Endothelial cell of umbilical vein (primary cell): ENCODE measurements around the gene NEIL3. TPM values are rescaled to one million over a fixed set of nuclear protein-coding genes. Genes with fewer than 3 reads are reported as not detected.

Experiments used
- BruUV-seq: library from RNA; stranded (reverse); fragments of 400-500 nt; replicated peaks from 2 replicates; lab custom pipeline; 2021; lab: Mats Ljungman, UMichigan
- CTCF ChIA-PET: fragments of 300-600, 350-600 bp; sonication (Branson Sonifier 250); formaldehyde crosslinking; loops from one replicate; lab custom pipeline; 2021; ENCODE audit warnings: antibody characterized with exemption, inconsistent platforms; lab: Charles Lee
- POLR2A ChIA-PET: fragments of 300-600, 350-600 bp; sonication (Branson Sonifier 250); formaldehyde crosslinking; loops from one replicate; lab custom pipeline; 2021; ENCODE audit warnings: antibody characterized with exemption, inconsistent platforms; lab: Charles Lee
- DNase-seq: peaks from one replicate; pipeline ENCODE4 v3.0.0-alpha.2; 2011; ENCODE audit warnings: low read depth, low spot score
- FAIRE-seq: peaks from 2 replicates; lab custom pipeline; 2011; peaks lifted over from hg19 to GRCh38; lab: Jason Lieb, UNC
- H2AFZ ChIP-seq: 2 replicates; pipeline ENCODE4 v1.6.0; 2012; ENCODE audit warnings: low read depth, low read length, control low read depth, inconsistent platforms
- H3K27ac ChIP-seq: 2 replicates; pipeline ENCODE4 v1.5.1; 2011; ENCODE audit warnings: low read depth, mild to moderate bottlenecking, control low read depth, low read length, moderate library complexity; ENCODE audit not compliant: insufficient read depth
- H3K27me3 ChIP-seq, 2 experiments: 2 replicates each; pipeline versions ENCODE4 v1.6.0 to v1.6.1; 2011; ENCODE audit warnings: low read length in 2 of 2, mixed read lengths in 1 of 2; ENCODE audit not compliant: control insufficient read depth in 2 of 2, insufficient read depth in 2 of 2
- H3K36me3 ChIP-seq, 2 experiments: 2 replicates in 1 of 2; 3 replicates in 1 of 2; pipeline ENCODE4 v1.5.1; 2011; ENCODE audit warnings: low read length in 2 of 2, mild to moderate bottlenecking in 1 of 2, moderate library complexity in 1 of 2; ENCODE audit not compliant: control insufficient read depth in 2 of 2, insufficient read depth in 2 of 2; ENCODE audit errors: extremely low read depth in 1 of 2
- H3K4me1 ChIP-seq: 3 replicates; pipeline ENCODE4 v1.5.1; 2011; ENCODE audit warnings: mild to moderate bottlenecking, low read length; ENCODE audit not compliant: control insufficient read depth, insufficient read depth; ENCODE audit errors: extremely low read depth
- H3K4me2 ChIP-seq: 2 replicates; pipeline ENCODE4 v1.6.1; 2011; ENCODE audit warnings: low read length, control low read depth, mixed read lengths; ENCODE audit not compliant: insufficient read depth
- H3K4me3 ChIP-seq, 3 experiments: fragments of 200-600 bp in 1 of 3; sonication (generic), shearing (Covaris generic) in 1 of 3; replicated peaks in 1 of 3; 2 replicates each; pipeline ENCODE4 v1.5.1; 2011 to 2016; ENCODE audit warnings: control low read depth in 3 of 3, low read length in 3 of 3, mild to moderate bottlenecking in 2 of 3, inconsistent platforms in 1 of 3, low read depth in 1 of 3, moderate library complexity in 1 of 3; ENCODE audit not compliant: insufficient read depth in 1 of 3
- H3K79me2 ChIP-seq: 2 replicates; pipeline ENCODE4 v1.6.0; 2012; ENCODE audit warnings: low read length, inconsistent platforms; ENCODE audit not compliant: control insufficient read depth, insufficient read depth
- H3K9ac ChIP-seq: replicated peaks from 2 replicates; pipeline ENCODE3; 2011; ENCODE audit warnings: low read length, control low read depth; ENCODE audit not compliant: insufficient read depth; ENCODE audit errors: extremely low read depth
- H3K9me1 ChIP-seq: replicated peaks from 3 replicates; pipeline ENCODE4 v1.6.0; 2011; ENCODE audit warnings: mild to moderate bottlenecking, low read length; ENCODE audit not compliant: control insufficient read depth, insufficient read depth; ENCODE audit errors: extremely low read depth
- H3K9me3 ChIP-seq: replicated peaks from 2 replicates; pipeline ENCODE4 v1.5.1; 2012; ENCODE audit warnings: low read length, inconsistent platforms; ENCODE audit not compliant: control insufficient read depth, insufficient read depth
- H4K20me1 ChIP-seq: replicated peaks from 2 replicates; pipeline ENCODE3; 2011; ENCODE audit warnings: mild to moderate bottlenecking, low read length; ENCODE audit not compliant: control insufficient read depth, insufficient read depth; ENCODE audit errors: extremely low read depth
- CTCF ChIP-seq, 2 donors: IDR thresholded peaks; 1 replicate in 1 of 2; 2 replicates in 1 of 2; pipeline ENCODE4 v1.5.1; 2011; ENCODE audit warnings: low read length in 2 of 2, mild to moderate bottlenecking in 2 of 2, moderate library complexity in 2 of 2, control low read depth in 1 of 2, inconsistent platforms in 1 of 2, low read depth in 1 of 2; ENCODE audit not compliant: insufficient read depth in 1 of 2; ENCODE audit errors: extremely low read depth in 1 of 2
- EZH2 ChIP-seq: IDR thresholded peaks from 2 replicates; pipeline ENCODE4 v1.6.1; 2012; ENCODE audit warnings: borderline replicate concordance, low read depth, mild to moderate bottlenecking, moderate library complexity, low read length, inconsistent platforms; ENCODE audit not compliant: severe bottlenecking
- FOS ChIP-seq: IDR thresholded peaks from 2 replicates; pipeline ENCODE4 v1.6.1; 2011; ENCODE audit warnings: mild to moderate bottlenecking, low read length, moderate library complexity, borderline replicate concordance; ENCODE audit not compliant: insufficient read depth
- GATA2 ChIP-seq: IDR thresholded peaks from 2 replicates; pipeline ENCODE4 v1.7.0; 2011; ENCODE audit warnings: low read depth, mild to moderate bottlenecking, moderate library complexity, mixed read lengths, low read length; ENCODE audit not compliant: insufficient read length, insufficient read depth
- JUN ChIP-seq: IDR thresholded peaks from 2 replicates; pipeline ENCODE4 v1.6.1; 2011; ENCODE audit warnings: borderline replicate concordance, low read depth; ENCODE audit not compliant: insufficient read length, insufficient read depth
- MAX ChIP-seq: IDR thresholded peaks from 2 replicates; pipeline ENCODE4 v1.6.1; 2011; ENCODE audit not compliant: insufficient read depth, insufficient read length
- MYC ChIP-seq: IDR thresholded peaks from one replicate; pipeline ENCODE4 v1.6.1; 2011; ENCODE audit warnings: mild to moderate bottlenecking, low read depth, low read length
- POLR2A ChIP-seq: IDR thresholded peaks from 2 replicates; pipeline ENCODE4 v1.6.1; 2012; ENCODE audit warnings: low read depth, mild to moderate bottlenecking, control low read depth, low read length
- POLR2AphosphoS5 ChIP-seq: IDR thresholded peaks from 2 replicates; pipeline ENCODE4 v1.6.1; 2012; ENCODE audit warnings: low read depth, mild to moderate bottlenecking, control low read depth, low read length, moderate library complexity; ENCODE audit not compliant: insufficient read depth
- dilution Hi-C: fragments of 300-500 bp; cut with MboI; formaldehyde crosslinking; loops from one replicate; pipeline ENCODE4 v1.15.0; 2019; ENCODE audit warnings: low sequenced_read_pairs; ENCODE audit not compliant: extremely low pct_ligation_motif_present
- intact Hi-C: fragments of 100-400 bp; cut with micrococcal nuclease; formaldehyde crosslinking; loops from one replicate; pipeline ENCODE4 v1.10.0; 2022
- polyA plus RNA-seq, 4 experiments: library from polyadenylated mRNA; depleted of rRNA in 3 of 4; stranded (reverse) in 3 of 4; unstranded in 1 of 4; fragments of >200 nt; gene quantifications; 2 replicates each; pipeline versions ENCODE4 v1.2.1 to v1.2.3, GENCODE V29; 2011 to 2012; ENCODE audit warnings: missing spikeins in 1 of 4
- total RNA-seq: library from RNA; stranded (reverse); gene quantifications from 2 replicates; pipeline ENCODE4 v1.2.3, GENCODE V29; 2021

NEIL3 gene
- total and polyA plus RNA-seq, 2 donors (not counting 3 experiments of a cell fraction or from before 2014, with no cell fraction given), result 3.7 to 6.9 TPM

GRCh38 chr4:177308847-177309521 lies 690 bp upstream of the NEIL3 start:
- POLR2A ChIA-PET, result no interaction called here
- Histone ChIP-seq H2AFZ (peak overlapping the region; percentile 100), H3K27me3 (no peaks in the 10 kb centered on the region), H3K9ac (no peak overlapping the region), H3K9me1 (no peaks in the 10 kb centered on the region), H3K4me3 (peak overlapping the region in 2 of 3 experiments; percentile 66 to 91), H3K4me2 (peak overlapping the region; percentile 96), H4K20me1 (no peaks in the 10 kb centered on the region), H3K9me3 (no peaks in the 10 kb centered on the region), H3K27ac (no peak overlapping the region), H3K36me3 (no peaks in the 10 kb centered on the region), H3K4me1 (peaks cover 10% of the 10 kb centered on the region), H3K79me2 (peaks cover 24% of the 10 kb centered on the region)
- BruUV-seq, result no TSS peak
- CTCF ChIA-PET, result interaction anchor here (0.7 to 3.8 kb wide), 5 partner anchors 13 to 262 kb away, joined by 3 to 13 read pairs (median 4); no protein-coding TSS in a partner anchor
- intact Hi-C loops (loop anchor here (1.0 kb wide), 1 partner anchor 133 kb away; the partner anchor contains the start of gene AGA), dilution Hi-C loops (no loop called here)
- FAIRE-seq (no peak), DNase-seq (no peak)
- TF ChIP-seq FOS (no peak), EZH2 (no peak), POLR2AphosphoS5 (no peak), POLR2A (no peak), MAX (no peak), JUN (no peak), MYC (no peak), CTCF (IDR thresholded peaks at IDR 0.05; ENCODE audit: extremely low read depth in 1 of 2, insufficient read depth in 1 of 2, low read depth in 1 of 2, low read length in 2 of 2) (no peak), GATA2 (no peak)
